HG03571 (cell line): ENCODE data around the gene SCN7A.
"Not testable (repeated sequence)": the region's sequence is repeated elsewhere in the genome, so short reads cannot be mapped to it uniquely, and the experiment has no call there.

Experiments used
- ATAC-seq: cut with Tn5 transposase; IDR thresholded peaks from one replicate; pipeline ENCODE4 v1.9.1; 2021; ENCODE audit not compliant: unreplicated experiment

Gene SCN7A

GRCh38 chr2:166454006-166454595 is 39.9 kb downstream of the SCN7A start:
- ATAC-seq = no peak

- no peak for ATAC-seq
Observed at GRCh38 chr2:166451468-166451867, 42.6 kb downstream of the SCN7A start.

GRCh38 chr2:166449439-166449838 is 44.6 kb downstream of the SCN7A start:
- peak; percentile 85 for ATAC-seq

- ATAC-seq = no peak
Observed at GRCh38 chr2:166448106-166448505, 45.9 kb downstream of the SCN7A start.

- no peak for ATAC-seq
Observed at GRCh38 chr2:166444306-166444705, 49.7 kb downstream of the SCN7A start.

GRCh38 chr2:166440313-166440712 is 53.7 kb downstream of the SCN7A start:
- ATAC-seq = no peak

GRCh38 chr2:166439078-166439477 is 55.0 kb downstream of the SCN7A start:
- no peak for ATAC-seq

GRCh38 chr2:166436976-166437375 is 57.1 kb downstream of the SCN7A start:
- ATAC-seq = no peak

- ATAC-seq = no peak
Observed at GRCh38 chr2:166436189-166436588, 57.9 kb downstream of the SCN7A start.

GRCh38 chr2:166434491-166434890 is 59.6 kb downstream of the SCN7A start:
- no peak for ATAC-seq

GRCh38 chr2:166433457-166433856 is 60.6 kb downstream of the SCN7A start:
- ATAC-seq = no peak

- ATAC-seq = no peak
Observed at GRCh38 chr2:166432331-166432730, 61.7 kb downstream of the SCN7A start.

GRCh38 chr2:166424841-166425240 is 69.2 kb downstream of the SCN7A start:
- no peak for ATAC-seq

- no peak for ATAC-seq
Observed at GRCh38 chr2:166419616-166419934, 74.5 kb downstream of the SCN7A start.

GRCh38 chr2:166418853-166419615 is 75.0 kb downstream of the SCN7A start:
- ATAC-seq = no peak

- no peak for ATAC-seq
Observed at GRCh38 chr2:166417669-166418068, 76.4 kb downstream of the SCN7A start.

- no peak for ATAC-seq
Observed at GRCh38 chr2:166413255-166413654, 80.8 kb downstream of the SCN7A start.

GRCh38 chr2:166411473-166412230 is 82.4 kb downstream of the SCN7A start:
- ATAC-seq = no peak

GRCh38 chr2:166410828-166411472 is 83.1 kb downstream of the SCN7A start:
- ATAC-seq = no peak

GRCh38 chr2:166407746-166408145 is 86.3 kb downstream of the SCN7A start:
- not testable (repeated sequence) for ATAC-seq

GRCh38 chr2:166406374-166406773 is 87.7 kb downstream of the SCN7A start:
- no peak for ATAC-seq

- no peak for ATAC-seq
Observed at GRCh38 chr2:166405569-166405926, 88.5 kb downstream of the SCN7A start.
